RWPE2 (cell line): ENCODE measurements around the gene ZGPAT.

ENCODE experiments used
- ATAC-seq: fragments of 200-7000 bp; cut with Tn5 transposase; 3 replicates; pipeline ENCODE4 v1.9.1; 2021; ENCODE audit warnings: low read depth
- DNase-seq: peaks from one replicate; pipeline ENCODE4 v3.0.0-alpha.2; 2020; ENCODE audit warnings: low spot score
- H3K27ac ChIP-seq: fragments of 450-650 bp; 2 replicates; pipeline ENCODE4 v1.5.1; 2017; ENCODE audit warnings: mild to moderate bottlenecking; ENCODE audit not compliant: poor library complexity, severe bottlenecking
- H3K27me3 ChIP-seq: fragments of 250-450 bp; sonication (Bioruptor Pico); 2 replicates; pipeline ENCODE4 v1.5.1; 2021; ENCODE audit warnings: mild to moderate bottlenecking, moderate library complexity; ENCODE audit not compliant: insufficient read depth, poor library complexity, severe bottlenecking
- H3K36me3 ChIP-seq: fragments of 250-450 bp; sonication (Bioruptor Pico); 2 replicates; pipeline ENCODE4 v1.5.1; 2020; ENCODE audit warnings: low read depth, mild to moderate bottlenecking, moderate library complexity
- H3K4me1 ChIP-seq: fragments of 250-450 bp; sonication (Bioruptor Pico); 2 replicates; pipeline ENCODE4 v1.5.1; 2021; ENCODE audit warnings: mild to moderate bottlenecking, moderate library complexity; ENCODE audit not compliant: insufficient read depth, poor library complexity, severe bottlenecking
- H3K4me3 ChIP-seq: fragments of 250-450 bp; sonication (Bioruptor Pico); 2 replicates; pipeline ENCODE4 v1.5.1; 2021; ENCODE audit warnings: mild to moderate bottlenecking, moderate library complexity; ENCODE audit not compliant: severe bottlenecking
- H3K9me3 ChIP-seq: fragments of 250-450 bp; sonication (Bioruptor Pico); 2 replicates; pipeline ENCODE4 v1.5.1; 2021; ENCODE audit warnings: mild to moderate bottlenecking, moderate library complexity; ENCODE audit not compliant: severe bottlenecking
- TF ChIP-seq, protein P1 (sequence below): fragments of 450-650 bp; IDR thresholded peaks from one replicate; pipeline ENCODE4 v1.5.1; 2017; ENCODE audit warnings: mild to moderate bottlenecking, moderate library complexity; ENCODE audit not compliant: poor library complexity, severe bottlenecking

ZGPAT gene

GRCh38 chr20:63708301-63709148 is 686 bp downstream of the ZGPAT start:
- Histone ChIP-seq H3K4me1 (peaks cover 11% of the 10 kb centered on the region), H3K36me3 (peaks cover 77% of the 10 kb centered on the region), H3K4me3 (peak overlapping the region; percentile 72), H3K27ac (peak overlapping the region; percentile 73), H3K9me3 (no peaks in the 10 kb centered on the region), H3K27me3 (no peaks in the 10 kb centered on the region)
- no peak for ATAC-seq
- peak; percentile 89 for DNase-seq
- TF ChIP-seq, protein P1, sequence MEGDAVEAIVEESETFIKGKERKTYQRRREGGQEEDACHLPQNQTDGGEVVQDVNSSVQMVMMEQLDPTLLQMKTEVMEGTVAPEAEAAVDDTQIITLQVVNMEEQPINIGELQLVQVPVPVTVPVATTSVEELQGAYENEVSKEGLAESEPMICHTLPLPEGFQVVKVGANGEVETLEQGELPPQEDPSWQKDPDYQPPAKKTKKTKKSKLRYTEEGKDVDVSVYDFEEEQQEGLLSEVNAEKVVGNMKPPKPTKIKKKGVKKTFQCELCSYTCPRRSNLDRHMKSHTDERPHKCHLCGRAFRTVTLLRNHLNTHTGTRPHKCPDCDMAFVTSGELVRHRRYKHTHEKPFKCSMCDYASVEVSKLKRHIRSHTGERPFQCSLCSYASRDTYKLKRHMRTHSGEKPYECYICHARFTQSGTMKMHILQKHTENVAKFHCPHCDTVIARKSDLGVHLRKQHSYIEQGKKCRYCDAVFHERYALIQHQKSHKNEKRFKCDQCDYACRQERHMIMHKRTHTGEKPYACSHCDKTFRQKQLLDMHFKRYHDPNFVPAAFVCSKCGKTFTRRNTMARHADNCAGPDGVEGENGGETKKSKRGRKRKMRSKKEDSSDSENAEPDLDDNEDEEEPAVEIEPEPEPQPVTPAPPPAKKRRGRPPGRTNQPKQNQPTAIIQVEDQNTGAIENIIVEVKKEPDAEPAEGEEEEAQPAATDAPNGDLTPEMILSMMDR = no peak

DNA sequence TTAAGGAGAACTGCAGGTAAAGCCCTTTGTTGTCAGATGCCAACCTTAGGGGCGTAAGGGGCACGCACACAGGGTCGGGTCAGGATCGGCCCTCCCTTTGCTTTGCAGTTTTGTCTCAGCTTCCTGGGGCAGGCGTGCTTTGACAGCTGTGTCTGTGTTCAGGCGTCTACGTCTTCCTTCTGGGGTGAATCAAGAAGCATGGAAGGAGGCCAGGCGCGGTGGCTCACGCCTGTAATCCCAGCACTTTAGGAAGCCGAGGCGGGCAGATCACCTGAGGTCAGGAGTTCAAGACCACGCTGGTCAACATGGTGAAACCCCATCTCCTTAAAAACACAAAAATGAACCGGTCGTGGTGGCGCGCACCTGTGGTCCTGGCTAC is 1.3 kb downstream of the ZGPAT start:
- peaks cover 2% of the 10 kb centered on the region for H3K9me3 ChIP-seq
- DNase-seq = peak; percentile 74
- peaks cover 82% of the 10 kb centered on the region for H3K36me3 ChIP-seq
- no peaks in the 10 kb centered on the region for H3K27me3 ChIP-seq
- no peak for ATAC-seq
- H3K27ac ChIP-seq = no peak overlapping the region
- TF ChIP-seq, protein P1 = no peak
- peaks cover 11% of the 10 kb centered on the region for H3K4me1 ChIP-seq
- H3K4me3 ChIP-seq = peak overlapping the region; percentile 72

- ATAC-seq = no peak
- peaks cover 9% of the 10 kb centered on the region for H3K4me1 ChIP-seq
- no peaks in the 10 kb centered on the region for H3K27me3 ChIP-seq
- peak; percentile 65 for DNase-seq
- H3K36me3 ChIP-seq = peaks cover 82% of the 10 kb centered on the region
- no peak overlapping the region for H3K4me3 ChIP-seq
- H3K27ac ChIP-seq = no peak overlapping the region
- TF ChIP-seq, protein P1 = no peak
- H3K9me3 ChIP-seq = peaks cover 10% of the 10 kb centered on the region
These were observed 3.3 kb downstream of the ZGPAT start for GRCh38 chr20:63711085-63711645.

GRCh38 chr20:63712191-63712590 is 4.4 kb downstream of the ZGPAT start:
- ATAC-seq (no peak), DNase-seq (no peak)
- Histone ChIP-seq H3K4me3 (no peak overlapping the region), H3K27ac (no peak overlapping the region), H3K9me3 (peaks cover 10% of the 10 kb centered on the region), H3K27me3 (no peaks in the 10 kb centered on the region), H3K36me3 (peaks cover 86% of the 10 kb centered on the region), H3K4me1 (peaks cover 4% of the 10 kb centered on the region)
- TF ChIP-seq, protein P1 = no peak

- ATAC-seq (no peak), DNase-seq (no peak)
- peaks cover 22% of the 10 kb centered on the region for H3K9me3 ChIP-seq
- TF ChIP-seq, protein P1 = no peak
- H3K27me3 ChIP-seq = no peaks in the 10 kb centered on the region
- no peak overlapping the region for H3K4me3 ChIP-seq
- no peak overlapping the region for H3K27ac ChIP-seq
- peaks cover 100% of the 10 kb centered on the region for H3K36me3 ChIP-seq
- no peaks in the 10 kb centered on the region for H3K4me1 ChIP-seq
These were observed 7.0 kb downstream of the ZGPAT start for GRCh38 chr20:63714858-63715257.
